ENCODE data around the gene PIEZO1.

PIEZO1 gene

GRCh38 chr16:88730632-88731607 lies 54.1 kb downstream of the PIEZO1 start:
- TF ChIP-seq ZFX (IDR thresholded peaks at IDR 0.05) = no peak
- TF ChIP-seq CTCF (conservative IDR thresholded peaks at IDR 0.05) = no peak
- H3K27ac ChIP-seq = peak overlapping the region; percentile 4

GRCh38 chr16:88727871-88728270 lies 57.1 kb downstream of the PIEZO1 start:
- H3K27ac ChIP-seq = peak overlapping the region; percentile 76
- TF ChIP-seq ZFX (IDR thresholded peaks at IDR 0.05) = no peak
- no peak for TF ChIP-seq CTCF (conservative IDR thresholded peaks at IDR 0.05)

- H3K27ac ChIP-seq = peak overlapping the region; percentile 76
- TF ChIP-seq ZFX (IDR thresholded peaks at IDR 0.05) = no peak
- TF ChIP-seq CTCF (conservative IDR thresholded peaks at IDR 0.05) = no peak
These were observed 58.0 kb downstream of the PIEZO1 start for GRCh38 chr16:88726981-88727380.

- TF ChIP-seq CTCF (conservative IDR thresholded peaks at IDR 0.05) = no peak
- no peak for TF ChIP-seq ZFX (IDR thresholded peaks at IDR 0.05)
- H3K27ac ChIP-seq = no peak overlapping the region
These were observed 58.6 kb downstream of the PIEZO1 start for GRCh38 chr16:88726408-88726749.

GRCh38 chr16:88725609-88726407 lies 59.2 kb downstream of the PIEZO1 start:
- TF ChIP-seq ZFX (IDR thresholded peaks at IDR 0.05) (no peak), CTCF (conservative IDR thresholded peaks at IDR 0.05) (no peak)
- no peak overlapping the region for H3K27ac ChIP-seq

GRCh38 chr16:88724855-88725555 lies 60.0 kb downstream of the PIEZO1 start:
- no peak overlapping the region for H3K27ac ChIP-seq
- no peak for TF ChIP-seq CTCF (conservative IDR thresholded peaks at IDR 0.05)
- TF ChIP-seq ZFX (IDR thresholded peaks at IDR 0.05) = no peak

Data from C4-2B (cell line).